ENCODE data around the gene UQCRQ.

UQCRQ gene

GRCh38 chr5:132866342-132867045 is at the start of gene UQCRQ, which contains the start of gene GDF9:
Gene UQCRQ, plus strand, starts transcription at chr5:132866642. Its CDS starts 240 bp downstream, at chr5:132866882.
Gene GDF9, minus strand, starts transcription at chr5:132866469. Its CDS starts 1,936 bp downstream, at chr5:132864533.
- DNase-seq: peak; percentile 93

GRCh38 chr5:132817011-132817410 is 49.4 kb upstream of the UQCRQ start:
- no peak for DNase-seq

- DNase-seq: no peak
Observed at GRCh38 chr5:132819468-132819867, 47.0 kb upstream of the UQCRQ start.

GRCh38 chr5:132820162-132820754 is 46.2 kb upstream of the UQCRQ start:
- DNase-seq: peak; percentile 92

GRCh38 chr5:132821350-132821749 is 45.1 kb upstream of the UQCRQ start:
- no peak for DNase-seq

- DNase-seq: no peak
Observed at GRCh38 chr5:132821791-132822190, 44.7 kb upstream of the UQCRQ start.

- DNase-seq: peak; percentile 26
Observed at GRCh38 chr5:132822650-132823480, 43.6 kb upstream of the UQCRQ start.

- DNase-seq: no peak
Observed at GRCh38 chr5:132823481-132824050, 42.9 kb upstream of the UQCRQ start.

- DNase-seq: no peak
Observed at GRCh38 chr5:132824426-132824825, 42.0 kb upstream of the UQCRQ start.

GRCh38 chr5:132825033-132825833 is 41.2 kb upstream of the UQCRQ start:
- DNase-seq: no peak

GRCh38 chr5:132825834-132826391 is 40.5 kb upstream of the UQCRQ start:
- DNase-seq: no peak

- DNase-seq: no peak
Observed at GRCh38 chr5:132826424-132827082, 39.9 kb upstream of the UQCRQ start.

GRCh38 chr5:132827943-132828673 is 38.3 kb upstream of the UQCRQ start:
- no peak for DNase-seq

- DNase-seq: no peak
Observed at GRCh38 chr5:132828846-132829494, 37.5 kb upstream of the UQCRQ start.

GRCh38 chr5:132829742-132830435 is 36.6 kb upstream of the UQCRQ start:
- DNase-seq: peak; percentile 65

- no peak for DNase-seq
Observed at GRCh38 chr5:132830436-132831094, 35.9 kb upstream of the UQCRQ start, which contains the start of gene SHROOM1. Gene SHROOM1, minus strand, starts transcription at chr5:132830647. Its CDS starts 4,507 bp downstream, at chr5:132826140.

- DNase-seq: no peak
Observed at GRCh38 chr5:132831095-132831860, 35.2 kb upstream of the UQCRQ start.

- no peak for DNase-seq
Observed at GRCh38 chr5:132832612-132833011, 33.8 kb upstream of the UQCRQ start.

Data from stimulated activated CD4-positive, alpha-beta T cell treated with anti-CD3 and anti-CD28 coated beads, Interleukin-1b, Interleukin-23, amount 100 ng/mL, for 48 hours (primary cell).